Heart left ventricle (tissue), 16 donors: ENCODE data around the gene NAA16. TPM values are rescaled to one million over a fixed set of nuclear protein-coding genes. Genes with fewer than 3 reads are reported as not detected.

Experiments
- ATAC-seq, 4 donors: fragments of 200-7000 bp; cut with Tn5 transposase; one replicate each; pipeline ENCODE4 v1.9.1; 2020 to 2022; ENCODE audit warnings: moderate library complexity in 4 of 4, mild to moderate bottlenecking in 3 of 4, moderate number of reproducible peaks in 1 of 4
- DNase-seq, 5 donors: peaks; one replicate each; pipeline ENCODE4 v3.0.0-alpha.2; 2020
- H3K27ac ChIP-seq, 12 donors: fragments of 200-600 bp; sonication (generic) in 4 of 12; one replicate each; pipeline versions ENCODE4 v1.5.0 to v1.8.0; 2016 to 2022; ENCODE audit warnings: mild to moderate bottlenecking in 2 of 12
- H3K27me3 ChIP-seq, 9 donors: fragments of 200-600 bp; sonication (generic) in 2 of 9; one replicate each; pipeline versions ENCODE4 v1.5.1 to v1.8.0; 2016 to 2022; ENCODE audit warnings: mild to moderate bottlenecking in 3 of 9
- H3K36me3 ChIP-seq, 9 donors: fragments of 200-600 bp; sonication (generic) in 2 of 9; one replicate each; pipeline versions ENCODE4 v1.5.0 to v1.8.0; 2018 to 2022; ENCODE audit warnings: mild to moderate bottlenecking in 2 of 9
- H3K4me1 ChIP-seq, 12 donors: fragments of 200-600 bp; sonication (generic) in 4 of 12; one replicate each; pipeline versions ENCODE4 v1.5.0 to v1.8.0; 2016 to 2022; ENCODE audit warnings: mild to moderate bottlenecking in 3 of 12
- H3K4me3 ChIP-seq, 12 donors: fragments of 200-600 bp; sonication (generic) in 4 of 12; one replicate each; pipeline versions ENCODE4 v1.5.0 to v1.8.0; 2017 to 2022; ENCODE audit warnings: mild to moderate bottlenecking in 9 of 12, moderate library complexity in 4 of 12
- H3K9me3 ChIP-seq, 12 donors: fragments of 200-600 bp; sonication (generic) in 4 of 12; one replicate each; pipeline versions ENCODE4 v1.5.0 to v1.8.0; 2016 to 2022; ENCODE audit warnings: mild to moderate bottlenecking in 1 of 12
- POLR2A ChIP-seq, 2 donors: fragments of 450-650 bp; IDR thresholded peaks; one replicate each; pipeline ENCODE4 v1.6.1; 2017; ENCODE audit warnings: antibody characterized with exemption in 2 of 2, mild to moderate bottlenecking in 2 of 2, moderate library complexity in 2 of 2
- WGBS, 4 donors: extraction: QIAGEN DNeasy Blood & Tissue Kit in 2 of 4; methylation state at CpG; one replicate each; pipeline versions ENCODE4 v1.1.5 to v1.1.7; 2013 to 2018; 5-methylcytosine and 5-hydroxymethylcytosine counted together
- intact Hi-C, 10 donors: fragments of 100-400 bp; cut with DNase I; formaldehyde crosslinking; loops; one replicate each; pipeline versions ENCODE4 v1.11.1 to v1.14.2; 2022
- long read RNA-seq, 3 donors: library from polyadenylated mRNA; unstranded; transcript quantifications; one replicate each; pipeline ENCODE4 v2.0.0, GENCODE V29; 2020 to 2021
- polyA plus RNA-seq, 2 donors: library from polyadenylated mRNA; stranded (reverse); fragments of 200-250 nt; gene quantifications; one replicate each; pipeline ENCODE4 v1.2.3, GENCODE V29; 2013
- total RNA-seq, 9 donors: library from RNA; depleted of rRNA in 2 of 9; stranded (reverse); fragments of >200 nt in 2 of 9; fragmentation: NEBNext Ultra II Directional in 3 of 9; extraction: Animal tissue kit (Norgen Biotek cat#: 25700) in 3 of 9; gene quantifications; one replicate each; pipeline versions ENCODE4 v1.1.0 to v1.2.4, GENCODE V29; 2016 to 2023
- TF ChIP-seq, protein P1 (sequence below), 12 donors: fragments of 200-600 bp; sonication (generic) in 4 of 12; IDR thresholded peaks; one replicate each; pipeline versions ENCODE4 v1.5.0 to v1.8.0; 2018 to 2022; ENCODE audit warnings: antibody characterized with exemption in 12 of 12, mild to moderate bottlenecking in 5 of 12
- donor health status: ischemic (EF 13 %, LVEDD 7.1; RV severe dilation, severe dysfunction).
- donor health status: healthy with polysubstance abuse.
- donor health status: DM: no; HTN: yes; CAD: no.
- donor health status: DM: no; HTN: no; CAD: no.
- donor health status: ischemic (EF 25% LVEDD 6.9; RV normal size, moderate dysfunction).
- donor health status: ischemic (EF 25% LVEDD 5.7; RV mildly dilated, moderate dysfunction).
- donor health status: healthy.
- donor health status: DM: yes; HTN: yes; CAD: no.
- donor health status: ischemic (EF 35%, LVEDD 5.7; RV mildly dilated, moderate dysfunction).
- donor health status: nonischemic (EF 11% LVEDD 7.7; RV severe dilation, severe dysfunction).
- donor health status: DM: yes; HTN: yes; CAD: no.
- donor health status: PGD.
- donor health status: ischemic (EF 29% LVEDD 5.4; RV normal size, mild dysfunction).
- donor health status: nonischemic (EF 23%, LVEDD 6.1; RV moderate dilation, normal function).

NAA16 gene
- 10 to 100 TPM in 1 of 9 donors, 1 to 10 TPM in 8; 4.2 to 10.7 (median 7.7) TPM for total RNA-seq
- polyA plus RNA-seq: 1 to 10 TPM; 3.6 to 6.2 TPM
- long read RNA-seq, donor 1, full-length matches to known transcripts: 2 of 8 reads
- long read RNA-seq, donor 1, partial matches to known transcripts: 3 of 8 reads
- long read RNA-seq, donor 1, other reads (novel, unspliced or antisense): 3 of 8 reads
- long read RNA-seq, donor 2, partial matches to known transcripts: 8 of 11 reads
- long read RNA-seq, donor 2, other reads (novel, unspliced or antisense): 3 of 11 reads
- long read RNA-seq, donor 3, full-length matches to known transcripts: 1 of 5 reads
- long read RNA-seq, donor 3, partial matches to known transcripts: 1 of 5 reads
- long read RNA-seq, donor 3, other reads (novel, unspliced or antisense): 3 of 5 reads

- H3K4me1 ChIP-seq: peaks cover 0 to 44% (median 27%) of the 10 kb centered on the region in 12 donors
- peak within 1 kb of the TSS; percentile 64 to 100 (median 80) for H3K4me3 ChIP-seq
- TF ChIP-seq, protein P1, sequence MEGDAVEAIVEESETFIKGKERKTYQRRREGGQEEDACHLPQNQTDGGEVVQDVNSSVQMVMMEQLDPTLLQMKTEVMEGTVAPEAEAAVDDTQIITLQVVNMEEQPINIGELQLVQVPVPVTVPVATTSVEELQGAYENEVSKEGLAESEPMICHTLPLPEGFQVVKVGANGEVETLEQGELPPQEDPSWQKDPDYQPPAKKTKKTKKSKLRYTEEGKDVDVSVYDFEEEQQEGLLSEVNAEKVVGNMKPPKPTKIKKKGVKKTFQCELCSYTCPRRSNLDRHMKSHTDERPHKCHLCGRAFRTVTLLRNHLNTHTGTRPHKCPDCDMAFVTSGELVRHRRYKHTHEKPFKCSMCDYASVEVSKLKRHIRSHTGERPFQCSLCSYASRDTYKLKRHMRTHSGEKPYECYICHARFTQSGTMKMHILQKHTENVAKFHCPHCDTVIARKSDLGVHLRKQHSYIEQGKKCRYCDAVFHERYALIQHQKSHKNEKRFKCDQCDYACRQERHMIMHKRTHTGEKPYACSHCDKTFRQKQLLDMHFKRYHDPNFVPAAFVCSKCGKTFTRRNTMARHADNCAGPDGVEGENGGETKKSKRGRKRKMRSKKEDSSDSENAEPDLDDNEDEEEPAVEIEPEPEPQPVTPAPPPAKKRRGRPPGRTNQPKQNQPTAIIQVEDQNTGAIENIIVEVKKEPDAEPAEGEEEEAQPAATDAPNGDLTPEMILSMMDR (IDR thresholded peaks at IDR 0.05): peak in 3 of 12 donors; percentile 15 to 25 (median 23)
- peak in 1 of 2 donors; percentile 58 for TF ChIP-seq POLR2A (IDR thresholded peaks at IDR 0.05)
- DNase-seq (peak; percentile 93 to 97 (median 94)), ATAC-seq (peak; percentile 90 to 96 (median 94))
- peak within 1 kb of the TSS; percentile 52 to 97 (median 92) for H3K27ac ChIP-seq
- no peaks in the 10 kb centered on the region for H3K27me3 ChIP-seq
- no peaks in the 10 kb centered on the region for H3K36me3 ChIP-seq
- WGBS, 4 donors: 0 to 2% (median 1%) methylated on average over 12 to 32 of the region's 32 CpGs
- no peaks in the 10 kb centered on the region for H3K9me3 ChIP-seq
- intact Hi-C loops: loop anchor here in 1 of 10 donors (5.0 kb wide), 1 partner anchor 49 kb away; the partner anchor contains the start of gene MTRF1
These were observed at the start of gene NAA16 for GRCh38 chr13:41310963-41311405. Gene NAA16, plus strand, starts transcription at chr13:41311267. Its CDS starts 262 bp downstream, at chr13:41311529.

GRCh38 chr13:41263261-41263971, 47.7 kb upstream of the NAA16 start, which contains the start of gene MTRF1:
Gene MTRF1, minus strand, starts transcription at chr13:41263576. Its CDS starts 2,669 bp downstream, at chr13:41260907.
- intact Hi-C loops: loop anchor here in 4 of 10 donors (5.0 to 10.0 kb wide), 5 partner anchors 49 to 491 kb away; partner anchors contain the start of genes KBTBD7 (in 3 of the 4), KBTBD6 (in 1 of the 4), MRPS31 (in 1 of the 4) and NAA16 (in 1 of the 4)
- peak in 1 of 2 donors; percentile 24 for TF ChIP-seq POLR2A (IDR thresholded peaks at IDR 0.05)
- TF ChIP-seq, protein P1 (IDR thresholded peaks at IDR 0.05): no peak
- Histone ChIP-seq H3K36me3 (peaks cover 0 to 32% (median 17%) of the 10 kb centered on the region in 9 donors), H3K27me3 (no peaks in the 10 kb centered on the region), H3K4me3 (peak within 1 kb of the TSS; percentile 41 to 85 (median 66)), H3K27ac (peak within 1 kb of the TSS; percentile 33 to 89 (median 84)), H3K9me3 (peaks cover 0 to 15% (median 4%) of the 10 kb centered on the region in 12 donors), H3K4me1 (peaks cover 0 to 14% (median 5%) of the 10 kb centered on the region in 12 donors)
- 0 to 1% (median 0%) methylated on average over 32 of the region's 32 CpGs for WGBS, 4 donors
- DNase-seq: peak; percentile 83 to 87 (median 85)
- peak; percentile 93 to 98 (median 97) for ATAC-seq

DNA sequence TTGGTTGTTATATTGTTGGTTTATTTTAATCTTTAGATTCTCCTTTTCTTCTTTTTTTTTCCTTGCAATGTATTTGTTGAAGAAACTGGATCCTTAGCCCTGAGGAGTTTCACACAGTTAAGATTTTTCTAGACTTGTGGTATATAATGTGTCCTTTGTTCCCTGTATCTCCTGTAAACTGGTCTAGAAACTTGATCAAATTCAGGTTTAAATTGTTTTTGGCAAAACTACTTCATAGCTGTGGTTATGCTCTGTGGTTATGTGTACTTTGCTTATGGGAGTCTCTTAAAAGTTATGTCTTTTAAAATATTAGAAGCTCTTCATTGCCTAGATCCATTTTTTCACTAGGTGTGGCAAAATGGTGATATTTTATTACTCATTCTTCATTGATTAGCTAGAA, 44.0 kb upstream of the NAA16 start:
- Histone ChIP-seq H3K27me3 (no peaks in the 10 kb centered on the region), H3K4me1 (peaks cover 0 to 10% (median 5%) of the 10 kb centered on the region in 12 donors), H3K27ac (no peak overlapping the region), H3K4me3 (no peak overlapping the region), H3K9me3 (peaks cover 0 to 26% (median 9%) of the 10 kb centered on the region in 12 donors), H3K36me3 (no peaks in the 10 kb centered on the region)
- TF ChIP-seq POLR2A (IDR thresholded peaks at IDR 0.05): no peak
- TF ChIP-seq, protein P1 (IDR thresholded peaks at IDR 0.05): no peak
- intact Hi-C loops: loop anchor here in 3 of 10 donors (10.0 kb wide), 1 partner anchor 72 kb away; the partner anchor contains the start of gene KBTBD7 (in 3 of the 3)
- DNase-seq (no peak), ATAC-seq (no peak)
